ENCODE results near the gene RNF151. TPM values are rescaled to one million over a fixed set of nuclear protein-coding genes. Genes with fewer than 3 reads are reported as not detected.
A peak's percentile ranks its signal among the peaks of the same experiment; 100 is the strongest.

Gene RNF151
- total RNA-seq, 1 donor from 2014 or later: not detected

DNA sequence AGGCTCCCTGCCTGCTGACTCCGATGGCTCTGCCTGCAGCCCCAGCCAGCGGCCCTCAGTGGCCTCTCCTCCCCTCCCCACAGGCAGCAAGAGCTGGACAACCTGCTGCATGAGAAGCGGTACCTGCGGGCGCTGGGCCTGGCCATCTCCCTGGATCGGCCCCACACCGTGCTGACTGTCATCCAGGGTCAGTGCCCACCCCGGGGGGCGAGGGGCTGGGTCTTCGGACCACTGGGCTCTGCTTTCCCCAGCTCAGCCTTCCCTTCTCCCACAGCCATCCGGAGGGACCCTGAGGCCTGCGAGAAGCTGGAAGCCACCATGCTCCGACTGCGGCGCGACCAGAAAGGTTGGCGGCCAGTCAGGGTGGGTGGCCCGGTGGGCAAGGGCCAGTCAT is 11.2 kb downstream of the RNF151 start:
- Mint-ChIP-seq H3K4me3 (no peak overlapping the region), H3K27me3 (ENCODE audit: low read depth) (peaks cover 46% of the 10 kb centered on the region), H3K27ac (no peak overlapping the region), H3K36me3 (peaks cover 9% of the 10 kb centered on the region), H3K4me1 (peaks cover 8% of the 10 kb centered on the region), H3K9me3 (no peaks in the 10 kb centered on the region)
- DNase-seq (ENCODE audit: low spot score in 2 of 2, unreplicated experiment in 2 of 2): no peak
- TF ChIP-seq, protein P1, sequence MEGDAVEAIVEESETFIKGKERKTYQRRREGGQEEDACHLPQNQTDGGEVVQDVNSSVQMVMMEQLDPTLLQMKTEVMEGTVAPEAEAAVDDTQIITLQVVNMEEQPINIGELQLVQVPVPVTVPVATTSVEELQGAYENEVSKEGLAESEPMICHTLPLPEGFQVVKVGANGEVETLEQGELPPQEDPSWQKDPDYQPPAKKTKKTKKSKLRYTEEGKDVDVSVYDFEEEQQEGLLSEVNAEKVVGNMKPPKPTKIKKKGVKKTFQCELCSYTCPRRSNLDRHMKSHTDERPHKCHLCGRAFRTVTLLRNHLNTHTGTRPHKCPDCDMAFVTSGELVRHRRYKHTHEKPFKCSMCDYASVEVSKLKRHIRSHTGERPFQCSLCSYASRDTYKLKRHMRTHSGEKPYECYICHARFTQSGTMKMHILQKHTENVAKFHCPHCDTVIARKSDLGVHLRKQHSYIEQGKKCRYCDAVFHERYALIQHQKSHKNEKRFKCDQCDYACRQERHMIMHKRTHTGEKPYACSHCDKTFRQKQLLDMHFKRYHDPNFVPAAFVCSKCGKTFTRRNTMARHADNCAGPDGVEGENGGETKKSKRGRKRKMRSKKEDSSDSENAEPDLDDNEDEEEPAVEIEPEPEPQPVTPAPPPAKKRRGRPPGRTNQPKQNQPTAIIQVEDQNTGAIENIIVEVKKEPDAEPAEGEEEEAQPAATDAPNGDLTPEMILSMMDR (IDR thresholded peaks at IDR 0.05; ENCODE audit: unreplicated experiment): no peak

DNA sequence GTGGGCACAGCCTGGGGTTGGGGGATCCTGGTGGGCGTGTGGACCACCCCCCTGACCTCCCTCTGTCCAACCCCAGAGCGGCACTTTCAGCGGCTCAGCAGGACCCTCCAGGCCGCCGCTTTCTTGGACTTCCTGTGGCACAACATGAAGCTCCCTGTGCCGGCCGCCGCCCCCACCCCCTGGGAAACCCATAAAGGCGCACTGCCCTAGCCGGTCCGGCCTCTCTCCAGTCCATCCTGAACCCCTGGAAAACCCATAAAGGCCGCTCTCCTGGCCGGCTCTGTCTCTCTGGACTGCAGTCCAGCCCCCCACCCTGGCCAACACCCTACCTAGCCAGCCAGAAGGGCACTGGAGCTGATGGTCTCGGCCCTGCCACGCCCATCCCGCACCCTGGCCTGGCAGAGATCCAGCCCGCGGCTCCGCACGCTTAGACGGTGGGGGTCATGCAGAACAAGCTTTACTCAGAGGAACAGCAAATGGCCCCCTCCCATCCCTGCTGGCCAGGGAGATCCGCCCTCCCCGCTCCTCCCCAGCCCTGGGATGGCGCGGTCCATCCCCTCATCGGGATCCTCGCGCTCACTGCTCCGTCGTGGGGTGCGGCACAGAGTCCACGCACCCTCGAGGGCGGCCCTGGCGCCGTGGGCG is 11.9 kb downstream of the RNF151 start:
- Mint-ChIP-seq H3K27ac (no peak overlapping the region), H3K9me3 (no peaks in the 10 kb centered on the region), H3K4me1 (peaks cover 4% of the 10 kb centered on the region), H3K36me3 (peaks cover 9% of the 10 kb centered on the region), H3K4me3 (no peak overlapping the region), H3K27me3 (ENCODE audit: low read depth) (peaks cover 51% of the 10 kb centered on the region)
- DNase-seq (ENCODE audit: low spot score in 2 of 2, unreplicated experiment in 2 of 2): no peak
- TF ChIP-seq, protein P1 (IDR thresholded peaks at IDR 0.05; ENCODE audit: unreplicated experiment): no peak

DNA sequence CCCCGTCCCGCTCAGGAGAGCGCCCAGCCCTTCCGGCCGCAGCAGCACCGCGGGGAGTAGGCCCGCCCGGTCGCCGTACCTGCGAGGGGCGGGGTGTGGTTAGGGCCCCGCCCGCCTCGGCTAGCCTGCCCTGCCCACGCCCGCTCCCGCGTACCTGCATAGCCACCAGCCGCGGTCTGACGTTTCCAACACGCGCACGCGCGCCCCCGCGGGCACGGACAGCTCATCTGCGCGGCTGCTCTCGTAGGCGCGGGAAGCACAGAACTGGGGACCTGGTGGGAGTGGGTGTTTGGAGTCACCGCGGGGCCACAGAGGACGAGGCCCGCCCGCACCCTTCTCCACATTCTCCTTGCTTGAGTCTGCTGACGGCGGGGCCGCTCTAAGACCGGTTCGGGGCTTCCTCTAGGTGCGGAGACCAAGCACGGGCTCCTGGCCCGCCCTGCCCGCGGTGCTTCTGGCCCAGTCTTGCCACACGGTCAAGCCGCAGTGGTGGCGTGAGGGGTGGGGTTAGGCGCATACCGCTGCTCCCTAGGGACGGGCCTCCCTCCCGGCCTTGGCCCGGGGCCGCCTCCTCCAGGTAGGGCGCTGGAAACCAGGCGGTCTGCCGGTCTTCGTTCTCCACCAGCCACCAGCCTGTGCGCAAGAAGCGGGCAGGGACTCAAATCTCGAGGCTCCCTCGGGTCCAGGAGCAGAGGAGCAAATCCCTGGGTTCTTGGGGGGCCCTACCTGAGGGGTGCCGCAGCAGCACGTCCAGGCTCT is 12.8 kb downstream of the RNF151 start:
- DNase-seq (ENCODE audit: low spot score in 2 of 2, unreplicated experiment in 2 of 2): peak in 1 of 2 experiments; percentile 65
- H3K4me1 Mint-ChIP-seq: peaks cover 4% of the 10 kb centered on the region
- H3K4me3 Mint-ChIP-seq: peak overlapping the region; percentile 46
- H3K27ac Mint-ChIP-seq: no peak overlapping the region
- H3K36me3 Mint-ChIP-seq: peaks cover 9% of the 10 kb centered on the region
- TF ChIP-seq, protein P1 (IDR thresholded peaks at IDR 0.05; ENCODE audit: unreplicated experiment): no peak
- H3K27me3 Mint-ChIP-seq (ENCODE audit: low read depth): peaks cover 51% of the 10 kb centered on the region
- H3K9me3 Mint-ChIP-seq: no peaks in the 10 kb centered on the region

DNA sequence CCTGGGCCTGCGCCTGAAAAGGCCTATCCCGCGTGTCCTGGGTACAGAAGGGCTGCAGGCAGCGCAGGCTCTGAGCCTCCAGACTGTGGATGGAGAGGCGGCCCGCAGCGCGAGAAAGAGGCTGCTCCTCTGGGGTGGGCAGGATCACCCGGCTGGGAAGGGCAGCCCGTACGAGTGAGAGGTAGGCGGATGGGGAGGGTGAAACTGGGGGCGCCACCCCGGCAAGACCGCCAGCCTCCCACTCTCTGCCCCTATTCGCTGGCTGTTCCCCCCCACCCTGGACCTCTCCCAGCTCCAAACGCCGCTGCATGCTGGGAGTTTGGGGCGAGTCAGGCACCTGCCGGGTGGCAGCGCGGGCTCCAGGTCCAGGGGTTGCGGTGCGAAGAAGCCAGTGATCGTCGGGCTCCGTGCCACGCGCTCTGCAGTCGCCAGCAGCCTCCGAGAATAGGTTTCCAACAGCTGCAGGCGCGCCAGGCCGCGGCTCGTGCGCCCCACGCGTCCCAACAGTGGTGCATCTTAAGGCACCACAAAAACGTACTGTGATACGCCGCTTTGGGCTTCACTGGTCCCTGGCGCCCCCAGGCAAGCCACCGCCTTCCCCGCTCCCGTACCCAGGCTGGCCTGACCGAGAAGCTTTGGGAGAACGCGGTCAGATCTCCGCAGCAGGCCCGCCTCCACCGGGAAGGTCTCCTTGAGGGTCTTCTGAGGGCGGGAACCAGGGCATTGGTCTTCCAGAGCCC is 13.5 kb downstream of the RNF151 start:
- Mint-ChIP-seq H3K4me1 (peaks cover 12% of the 10 kb centered on the region), H3K9me3 (no peaks in the 10 kb centered on the region), H3K36me3 (peaks cover 6% of the 10 kb centered on the region), H3K4me3 (no peak overlapping the region), H3K27ac (no peak overlapping the region), H3K27me3 (ENCODE audit: low read depth) (peaks cover 51% of the 10 kb centered on the region)
- TF ChIP-seq, protein P1 (IDR thresholded peaks at IDR 0.05; ENCODE audit: unreplicated experiment): no peak
- DNase-seq (ENCODE audit: low spot score in 2 of 2, unreplicated experiment in 2 of 2): no peak

DNA sequence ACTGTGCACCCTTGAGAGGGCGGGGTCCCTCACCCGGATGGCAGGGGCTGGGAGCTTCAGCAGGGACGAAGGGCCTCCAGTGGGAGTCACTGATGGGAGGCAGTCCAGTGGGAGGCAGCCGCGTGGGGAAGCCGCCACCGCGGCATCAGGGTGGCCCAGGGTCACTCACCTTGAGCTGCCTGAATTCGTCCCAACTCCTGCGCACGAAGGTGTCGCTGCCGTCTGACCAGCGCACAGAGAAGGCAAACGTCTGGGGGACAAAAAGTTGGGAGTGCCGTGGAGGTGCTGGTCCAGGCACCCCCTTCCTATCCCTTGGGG is 14.1 kb downstream of the RNF151 start:
- Mint-ChIP-seq H3K36me3 (peaks cover 6% of the 10 kb centered on the region), H3K4me3 (no peak overlapping the region), H3K9me3 (no peaks in the 10 kb centered on the region), H3K4me1 (peaks cover 15% of the 10 kb centered on the region), H3K27ac (no peak overlapping the region), H3K27me3 (ENCODE audit: low read depth) (peaks cover 51% of the 10 kb centered on the region)
- DNase-seq (ENCODE audit: low spot score in 2 of 2, unreplicated experiment in 2 of 2): no peak
- TF ChIP-seq, protein P1 (IDR thresholded peaks at IDR 0.05; ENCODE audit: unreplicated experiment): no peak
